Progenitor cell of endocrine pancreas (in vitro differentiated cells): Measurements from ENCODE around the gene ALG12. TPM values are rescaled to one million over a fixed set of nuclear protein-coding genes. Genes with fewer than 3 reads are reported as not detected.

Source experiments
- DNase-seq: peaks from one replicate; pipeline ENCODE4 v3.0.0; 2021; ENCODE audit warnings: low spot score; ENCODE audit not compliant: unreplicated experiment
- H3K27ac Mint-ChIP-seq: 2 replicates; pipeline ENCODE4 v1.8.0; 2021; ENCODE audit warnings: mild to moderate bottlenecking, moderate library complexity, mixed read lengths
- H3K27me3 Mint-ChIP-seq: 2 replicates; pipeline ENCODE4 v1.8.0; 2021; ENCODE audit warnings: mixed read lengths
- H3K36me3 Mint-ChIP-seq: 2 replicates; pipeline ENCODE4 v1.8.0; 2022; ENCODE audit warnings: mixed read lengths; ENCODE audit not compliant: insufficient read depth
- H3K4me1 Mint-ChIP-seq: 2 replicates; pipeline ENCODE4 v1.8.0; 2021; ENCODE audit warnings: low read depth, mixed read lengths
- H3K4me3 Mint-ChIP-seq: 2 replicates; pipeline ENCODE4 v1.8.0; 2021; ENCODE audit warnings: low read depth, mild to moderate bottlenecking, moderate library complexity, mixed read lengths
- H3K9me3 Mint-ChIP-seq: 2 replicates; pipeline ENCODE4 v1.8.0; 2021; ENCODE audit warnings: low read depth, mixed read lengths
- total RNA-seq: library from RNA; stranded (reverse); gene quantifications from 2 replicates; pipeline ENCODE4 v1.2.1, GENCODE V29; 2021
- TF ChIP-seq, protein P1 (sequence below): fragments of 200-600 bp; sonication (generic); IDR thresholded peaks from one replicate; pipeline ENCODE4 v1.5.0; 2021; ENCODE audit warnings: antibody characterized with exemption, mild to moderate bottlenecking; ENCODE audit not compliant: unreplicated experiment

The ALG12 gene
- total RNA-seq, 1 donor from 2014 or later = 25.7 TPM

- peak overlapping the region; percentile 80 for H3K4me3 Mint-ChIP-seq
- H3K4me1 Mint-ChIP-seq = no peaks in the 10 kb centered on the region
- no peak for DNase-seq
- no peaks in the 10 kb centered on the region for H3K9me3 Mint-ChIP-seq
- TF ChIP-seq, protein P1, sequence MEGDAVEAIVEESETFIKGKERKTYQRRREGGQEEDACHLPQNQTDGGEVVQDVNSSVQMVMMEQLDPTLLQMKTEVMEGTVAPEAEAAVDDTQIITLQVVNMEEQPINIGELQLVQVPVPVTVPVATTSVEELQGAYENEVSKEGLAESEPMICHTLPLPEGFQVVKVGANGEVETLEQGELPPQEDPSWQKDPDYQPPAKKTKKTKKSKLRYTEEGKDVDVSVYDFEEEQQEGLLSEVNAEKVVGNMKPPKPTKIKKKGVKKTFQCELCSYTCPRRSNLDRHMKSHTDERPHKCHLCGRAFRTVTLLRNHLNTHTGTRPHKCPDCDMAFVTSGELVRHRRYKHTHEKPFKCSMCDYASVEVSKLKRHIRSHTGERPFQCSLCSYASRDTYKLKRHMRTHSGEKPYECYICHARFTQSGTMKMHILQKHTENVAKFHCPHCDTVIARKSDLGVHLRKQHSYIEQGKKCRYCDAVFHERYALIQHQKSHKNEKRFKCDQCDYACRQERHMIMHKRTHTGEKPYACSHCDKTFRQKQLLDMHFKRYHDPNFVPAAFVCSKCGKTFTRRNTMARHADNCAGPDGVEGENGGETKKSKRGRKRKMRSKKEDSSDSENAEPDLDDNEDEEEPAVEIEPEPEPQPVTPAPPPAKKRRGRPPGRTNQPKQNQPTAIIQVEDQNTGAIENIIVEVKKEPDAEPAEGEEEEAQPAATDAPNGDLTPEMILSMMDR = no peak
- peaks cover 2% of the 10 kb centered on the region for H3K36me3 Mint-ChIP-seq
- peak overlapping the region; percentile 86 for H3K27ac Mint-ChIP-seq
- no peaks in the 10 kb centered on the region for H3K27me3 Mint-ChIP-seq
Measured at GRCh38 chr22:49962012-49962750, 43.9 kb upstream of the ALG12 start.

- Mint-ChIP-seq H3K4me1 (no peaks in the 10 kb centered on the region), H3K36me3 (peaks cover 2% of the 10 kb centered on the region), H3K27me3 (no peaks in the 10 kb centered on the region), H3K4me3 (peak overlapping the region; percentile 80), H3K27ac (peak overlapping the region; percentile 86), H3K9me3 (no peaks in the 10 kb centered on the region)
- no peak for DNase-seq
- TF ChIP-seq, protein P1 = no peak
Measured at GRCh38 chr22:49961601-49962011, 43.4 kb upstream of the ALG12 start.

DNA sequence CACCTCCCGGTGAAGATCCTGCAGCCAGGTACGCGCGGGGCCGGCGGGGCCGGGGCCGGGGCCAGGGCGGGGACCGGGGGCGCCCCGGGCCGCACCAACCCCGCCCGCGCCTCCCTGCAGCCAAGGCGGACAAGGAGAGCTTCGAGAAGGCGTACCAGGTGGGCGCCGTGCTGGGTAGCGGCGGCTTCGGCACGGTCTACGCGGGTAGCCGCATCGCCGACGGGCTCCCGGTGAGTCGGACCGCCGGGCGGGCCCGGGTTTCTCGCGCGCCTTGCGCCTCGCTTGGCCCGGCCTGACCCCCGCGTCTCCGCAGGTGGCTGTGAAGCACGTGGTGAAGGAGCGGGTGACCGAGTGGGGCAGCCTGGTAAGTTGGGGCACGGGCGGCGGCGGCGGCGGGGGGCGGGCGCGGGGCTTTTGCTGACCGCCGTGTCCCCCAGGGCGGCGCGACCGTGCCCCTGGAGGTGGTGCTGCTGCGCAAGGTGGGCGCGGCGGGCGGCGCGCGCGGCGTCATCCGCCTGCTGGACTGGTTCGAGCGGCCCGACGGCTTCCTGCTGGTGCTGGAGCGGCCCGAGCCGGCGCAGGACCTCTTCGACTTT lies 42.9 kb upstream of the ALG12 start:
- Mint-ChIP-seq H3K27me3 (no peaks in the 10 kb centered on the region), H3K36me3 (peaks cover 2% of the 10 kb centered on the region), H3K4me3 (peak overlapping the region; percentile 80), H3K9me3 (no peaks in the 10 kb centered on the region), H3K4me1 (no peaks in the 10 kb centered on the region), H3K27ac (peak overlapping the region; percentile 86)
- TF ChIP-seq, protein P1 = no peak
- DNase-seq = no peak

DNA sequence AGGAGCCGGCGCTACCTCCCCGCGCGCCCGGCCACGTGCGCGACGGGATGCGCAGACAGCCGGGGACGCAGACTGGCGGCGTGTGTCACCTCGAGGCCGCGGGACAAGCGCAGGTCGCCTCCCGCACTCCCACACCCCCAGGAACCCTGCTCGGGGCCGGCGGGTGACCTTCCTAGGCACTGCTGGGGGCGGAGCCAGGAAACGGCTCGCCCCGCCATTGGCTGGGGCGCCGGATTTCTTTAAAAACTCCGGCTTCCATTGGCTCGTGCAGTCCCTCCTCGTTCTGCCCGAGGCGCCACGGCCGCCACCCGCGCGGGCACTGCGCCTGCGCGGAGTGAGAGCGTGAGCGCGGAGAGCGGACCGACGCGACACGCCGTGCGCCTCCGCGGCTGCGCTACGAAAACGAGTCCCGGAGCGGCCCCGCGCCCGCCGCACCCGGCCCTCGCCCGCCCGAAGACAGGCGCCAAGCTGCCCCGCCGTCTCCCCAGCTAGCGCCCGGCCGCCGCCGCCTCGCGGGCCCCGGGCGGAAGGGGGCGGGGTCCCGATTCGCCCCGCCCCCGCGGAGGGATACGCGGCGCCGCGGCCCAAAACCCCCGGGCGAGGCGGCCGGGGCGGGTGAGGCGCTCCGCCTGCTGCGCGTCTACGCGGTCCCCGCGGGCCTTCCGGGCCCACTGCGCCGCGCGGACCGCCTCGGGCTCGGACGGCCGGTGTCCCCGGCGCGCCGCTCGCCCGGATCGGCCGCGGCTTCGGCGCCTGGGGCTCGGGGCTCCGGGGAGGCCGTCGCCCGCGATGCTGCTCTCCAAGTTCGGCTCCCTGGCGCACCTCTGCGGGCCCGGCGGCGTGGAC lies 42.1 kb upstream of the ALG12 start, which contains the start of gene PIM3:
TSS of gene PIM3 (plus strand) at position 614 of the 846 bp plus-strand sequence. CDS start at position 790, 176 bp downstream.
- Mint-ChIP-seq H3K27me3 (no peaks in the 10 kb centered on the region), H3K27ac (peak within 1 kb of the TSS; percentile 86), H3K4me3 (peak within 1 kb of the TSS; percentile 80), H3K36me3 (peaks cover 2% of the 10 kb centered on the region), H3K9me3 (no peaks in the 10 kb centered on the region), H3K4me1 (no peaks in the 10 kb centered on the region)
- TF ChIP-seq, protein P1 = no peak
- peak; percentile 87 for DNase-seq

DNA sequence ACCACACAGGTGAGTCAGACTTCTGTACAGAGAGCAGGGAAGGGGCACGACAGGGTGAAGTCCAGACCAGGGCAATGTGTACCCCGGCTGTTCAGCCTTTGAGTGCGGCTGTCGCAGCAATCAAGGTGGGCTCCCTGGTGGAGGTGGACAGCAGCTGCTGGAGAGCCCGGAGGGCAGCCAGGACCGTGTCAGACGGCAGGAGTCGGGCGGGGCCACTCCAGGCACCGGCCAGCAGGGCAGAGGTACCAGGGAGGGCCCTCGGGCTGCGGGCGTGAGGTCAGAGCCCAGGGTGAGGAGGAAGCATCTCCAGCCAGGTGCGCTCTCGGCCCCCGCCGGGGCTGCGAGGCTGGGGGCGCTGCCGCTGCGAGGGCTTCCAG lies 41.5 kb upstream of the ALG12 start:
- H3K27ac Mint-ChIP-seq = no peak overlapping the region
- H3K4me1 Mint-ChIP-seq = no peaks in the 10 kb centered on the region
- H3K27me3 Mint-ChIP-seq = no peaks in the 10 kb centered on the region

More for the DNA sequence above, 41.5 kb upstream of the ALG12 start:
- DNase-seq = no peak
- Mint-ChIP-seq H3K4me3 (peak overlapping the region; percentile 64), H3K9me3 (no peaks in the 10 kb centered on the region), H3K36me3 (peaks cover 2% of the 10 kb centered on the region)
- TF ChIP-seq, protein P1 = no peak
